ENCODE measurements around the gene THAP7. TPM values are rescaled to one million over a fixed set of nuclear protein-coding genes. Genes with fewer than 3 reads are reported as not detected.

THAP7 gene
- total RNA-seq, 1 experiment from 2014 or later = 23.5 TPM

- no peak overlapping the region for H3K27ac ChIP-seq (ENCODE audit: low read length)
- H3K36me3 ChIP-seq (ENCODE audit: control insufficient read depth, insufficient read depth, low read length) = no peaks in the 10 kb centered on the region
- intact Hi-C loops (cut with micrococcal nuclease; ENCODE audit: unreplicated experiment) (no loop called here), in situ Hi-C loops (cut with HindIII; ENCODE audit: low pct_unique_long_range_greater_than_20kb, low sequenced_read_pairs) (no loop called here)
- POLR2A ChIA-PET = no interaction called here
- CTCF ChIA-PET = no interaction called here
- ATAC-seq = no peak
- H3K4me1 ChIP-seq (ENCODE audit: control insufficient read depth, insufficient read depth, low read length) = no peaks in the 10 kb centered on the region
- H3K27me3 ChIP-seq (ENCODE audit: control insufficient read depth, insufficient read depth, low read length) = no peaks in the 10 kb centered on the region
- H3K9me3 ChIP-seq (ENCODE audit: control insufficient read depth, insufficient read depth, low read depth, low read length) = no peaks in the 10 kb centered on the region
- DNase-seq (ENCODE audit: low read depth, low spot score) = no peak
- no peak overlapping the region for H3K4me3 ChIP-seq (ENCODE audit: low read depth in 2 of 2, low read length in 2 of 2)
- no peak for TF ChIP-seq POLR2AphosphoS5 (IDR thresholded peaks at IDR 0.05; ENCODE audit: low read depth, low read length)
- TF ChIP-seq REST (IDR thresholded peaks at IDR 0.05; ENCODE audit: insufficient read depth in 1 of 2, low read depth in 2 of 2, low read length in 1 of 2) = no peak
- no peak for TF ChIP-seq SIN3A (IDR thresholded peaks at IDR 0.05; ENCODE audit: borderline replicate concordance, insufficient read depth, low read depth, low read length)
- no peak for TF ChIP-seq TCF7L2 (IDR thresholded peaks at IDR 0.05; ENCODE audit: low read depth, low read length)
- TF ChIP-seq CTCF (IDR thresholded peaks at IDR 0.05) = no peak
- no TSS peak for BruUV-seq (replicated peaks)
Observed at GRCh38 chr22:20992056-20992442, 9.9 kb downstream of the THAP7 start.

GRCh38 chr22:20991252-20992055 is 10.5 kb downstream of the THAP7 start:
- POLR2A ChIA-PET = interaction anchor here (0.6 kb wide), 2 partner anchors 33 to 160 kb away, joined by 3 to 7 read pairs; no protein-coding TSS in a partner anchor

More at GRCh38 chr22:20991252-20992055, 10.5 kb downstream of the THAP7 start:
- Histone ChIP-seq H3K4me3 (ENCODE audit: low read depth in 2 of 2, low read length in 2 of 2) (no peak overlapping the region), H3K9me3 (ENCODE audit: control insufficient read depth, insufficient read depth, low read depth, low read length) (no peaks in the 10 kb centered on the region), H3K27ac (ENCODE audit: low read length) (no peak overlapping the region), H3K36me3 (ENCODE audit: control insufficient read depth, insufficient read depth, low read length) (no peaks in the 10 kb centered on the region), H3K27me3 (ENCODE audit: control insufficient read depth, insufficient read depth, low read length) (no peaks in the 10 kb centered on the region), H3K4me1 (ENCODE audit: control insufficient read depth, insufficient read depth, low read length) (no peaks in the 10 kb centered on the region)
- DNase-seq (ENCODE audit: low read depth, low spot score) (no peak), ATAC-seq (0 out of 2 replicates have a peak, but pooled peaks have one; percentile 12)
- TF ChIP-seq REST (IDR thresholded peaks at IDR 0.05; ENCODE audit: insufficient read depth in 1 of 2, low read depth in 2 of 2, low read length in 1 of 2) (no peak), TCF7L2 (IDR thresholded peaks at IDR 0.05; ENCODE audit: low read depth, low read length) (no peak)
- CTCF ChIA-PET = no interaction called here
- intact Hi-C loops (cut with micrococcal nuclease; ENCODE audit: unreplicated experiment) (no loop called here), in situ Hi-C loops (cut with HindIII; ENCODE audit: low pct_unique_long_range_greater_than_20kb, low sequenced_read_pairs) (no loop called here)
- BruUV-seq (replicated peaks) = no TSS peak

All from Panc1 (cell line).